Activated CD4-positive, alpha-beta memory T cell treated with anti-CD3 and anti-CD28 coated beads for 36 hours (primary cell): Measurements from ENCODE around the gene DDX60. TPM values are rescaled to one million over a fixed set of nuclear protein-coding genes. Genes with fewer than 3 reads are reported as not detected.
"Not testable (repeated sequence)": the region's sequence is repeated elsewhere in the genome, so short reads cannot be mapped to it uniquely, and the experiment has no call there.

ENCODE experiments used
- CTCF ChIA-PET: fragments of 350-600 bp; sonication (Branson Sonifier 250); formaldehyde crosslinking; loops from one replicate; lab custom pipeline; 2021; ENCODE audit warnings: antibody characterized with exemption, inconsistent platforms; lab: Charles Lee
- POLR2A ChIA-PET: fragments of 350-600 bp; sonication (Branson Sonifier 250); formaldehyde crosslinking; loops from one replicate; lab custom pipeline; 2021; ENCODE audit warnings: antibody characterized with exemption; lab: Charles Lee
- DNase-seq: peaks from one replicate; pipeline ENCODE4 v3.0.0-alpha.2; 2020
- H3K27ac Mint-ChIP-seq: one replicate; pipeline ENCODE4 v1.8.0; 2021; ENCODE audit warnings: mixed read lengths
- H3K27me3 Mint-ChIP-seq: one replicate; pipeline ENCODE4 v1.8.0; 2021; ENCODE audit warnings: mixed read lengths
- H3K36me3 Mint-ChIP-seq: one replicate; pipeline ENCODE4 v1.8.0; 2021; ENCODE audit warnings: mixed read lengths
- H3K4me1 Mint-ChIP-seq: one replicate; pipeline ENCODE4 v1.8.0; 2021; ENCODE audit warnings: low read depth, mixed read lengths
- H3K4me3 Mint-ChIP-seq: one replicate; pipeline ENCODE4 v1.8.0; 2021; ENCODE audit warnings: mild to moderate bottlenecking, mixed read lengths
- H3K9me3 Mint-ChIP-seq: one replicate; pipeline ENCODE4 v1.8.0; 2021; ENCODE audit warnings: mixed read lengths
- intact Hi-C: fragments of 100-400 bp; cut with micrococcal nuclease; formaldehyde crosslinking; loops from one replicate; pipeline ENCODE4 v1.15.1; 2023
- total RNA-seq, 2 experiments: library from RNA; stranded (reverse); gene quantifications; one replicate each; pipeline ENCODE4 v1.2.3, GENCODE V29; 2021

The DDX60 gene
- total RNA-seq, 2 experiments from 2014 or later, result 24.1 to 28.9 TPM

DNA sequence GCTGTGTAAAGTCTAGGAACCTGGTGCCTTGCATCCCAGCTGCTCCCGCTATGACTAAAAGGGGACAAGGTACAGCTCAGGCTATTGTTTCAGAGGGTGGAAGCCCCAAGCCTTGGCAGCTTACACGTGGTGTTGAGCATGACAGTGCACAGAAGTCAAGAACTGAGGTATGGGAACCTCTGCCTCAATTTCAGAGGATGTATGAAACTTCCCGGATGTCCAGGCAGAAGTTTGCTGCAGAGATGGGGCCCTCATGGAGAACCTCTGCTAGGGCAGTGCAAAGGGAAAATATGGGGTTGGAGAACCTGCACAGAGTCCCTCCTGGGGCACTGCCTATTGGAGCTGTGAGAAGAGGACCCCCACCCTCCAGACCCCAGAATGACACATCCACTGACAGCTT lies 76.6 kb downstream of the DDX60 start:
- Mint-ChIP-seq H3K27ac (no peak overlapping the region), H3K4me1 (no peaks in the 10 kb centered on the region), H3K36me3 (peaks cover 62% of the 10 kb centered on the region), H3K9me3 (peaks cover 27% of the 10 kb centered on the region), H3K27me3 (no peaks in the 10 kb centered on the region), H3K4me3 (no peak overlapping the region)
- intact Hi-C loops, result no loop called here
- ChIA-PET POLR2A (no interaction called here), CTCF (no interaction called here)
- no peak for DNase-seq

- Mint-ChIP-seq H3K36me3 (peaks cover 58% of the 10 kb centered on the region), H3K27me3 (no peaks in the 10 kb centered on the region), H3K4me1 (no peaks in the 10 kb centered on the region), H3K9me3 (peaks cover 27% of the 10 kb centered on the region), H3K27ac (no peak overlapping the region), H3K4me3 (no peak overlapping the region)
- intact Hi-C loops, result no loop called here
- ChIA-PET POLR2A (no interaction called here), CTCF (no interaction called here)
- no peak for DNase-seq
Measured at GRCh38 chr4:168240821-168241220, 77.7 kb downstream of the DDX60 start.

- POLR2A ChIA-PET, result no interaction called here
- no peak overlapping the region for H3K27ac Mint-ChIP-seq
- H3K9me3 Mint-ChIP-seq, result peaks cover 5% of the 10 kb centered on the region
- no peaks in the 10 kb centered on the region for H3K27me3 Mint-ChIP-seq
- CTCF ChIA-PET, result no interaction called here
- no peak overlapping the region for H3K4me3 Mint-ChIP-seq
- peaks cover 4% of the 10 kb centered on the region for H3K4me1 Mint-ChIP-seq
- no peak for DNase-seq
- H3K36me3 Mint-ChIP-seq, result peaks cover 57% of the 10 kb centered on the region
- intact Hi-C loops, result no loop called here
Measured at GRCh38 chr4:168221301-168221700, 97.3 kb downstream of the DDX60 start.

GRCh38 chr4:168220893-168221292 lies 97.7 kb downstream of the DDX60 start:
- peaks cover 5% of the 10 kb centered on the region for H3K9me3 Mint-ChIP-seq
- CTCF ChIA-PET, result no interaction called here
- peaks cover 4% of the 10 kb centered on the region for H3K4me1 Mint-ChIP-seq
- intact Hi-C loops, result no loop called here
- no peak overlapping the region for H3K4me3 Mint-ChIP-seq
- H3K27me3 Mint-ChIP-seq, result no peaks in the 10 kb centered on the region
- no peak for DNase-seq
- POLR2A ChIA-PET, result no interaction called here
- peaks cover 60% of the 10 kb centered on the region for H3K36me3 Mint-ChIP-seq
- no peak overlapping the region for H3K27ac Mint-ChIP-seq

- no peaks in the 10 kb centered on the region for H3K27me3 Mint-ChIP-seq
- H3K36me3 Mint-ChIP-seq, result peaks cover 73% of the 10 kb centered on the region
- no peak for DNase-seq
- intact Hi-C loops, result no loop called here
- CTCF ChIA-PET, result interaction anchor here (0.7 kb wide), 1 partner anchor 792 kb away, joined by 4 read pairs; no protein-coding TSS in a partner anchor
- peaks cover 22% of the 10 kb centered on the region for H3K9me3 Mint-ChIP-seq
- peaks cover 4% of the 10 kb centered on the region for H3K4me1 Mint-ChIP-seq
- H3K4me3 Mint-ChIP-seq, result no peak overlapping the region
- POLR2A ChIA-PET, result no interaction called here
- H3K27ac Mint-ChIP-seq, result no peak overlapping the region
Measured at GRCh38 chr4:168218645-168219044, 99.9 kb downstream of the DDX60 start.

GRCh38 chr4:168213511-168213910 lies 105.0 kb downstream of the DDX60 start:
- POLR2A ChIA-PET, H3K27me3 Mint-ChIP-seq, H3K27ac Mint-ChIP-seq, H3K4me3 Mint-ChIP-seq, H3K4me1 Mint-ChIP-seq, CTCF ChIA-PET, DNase-seq, intact Hi-C loops: not testable (repeated sequence)
- peaks cover 50% of the 10 kb centered on the region for H3K36me3 Mint-ChIP-seq
- H3K9me3 Mint-ChIP-seq, result peaks cover 31% of the 10 kb centered on the region

DNA sequence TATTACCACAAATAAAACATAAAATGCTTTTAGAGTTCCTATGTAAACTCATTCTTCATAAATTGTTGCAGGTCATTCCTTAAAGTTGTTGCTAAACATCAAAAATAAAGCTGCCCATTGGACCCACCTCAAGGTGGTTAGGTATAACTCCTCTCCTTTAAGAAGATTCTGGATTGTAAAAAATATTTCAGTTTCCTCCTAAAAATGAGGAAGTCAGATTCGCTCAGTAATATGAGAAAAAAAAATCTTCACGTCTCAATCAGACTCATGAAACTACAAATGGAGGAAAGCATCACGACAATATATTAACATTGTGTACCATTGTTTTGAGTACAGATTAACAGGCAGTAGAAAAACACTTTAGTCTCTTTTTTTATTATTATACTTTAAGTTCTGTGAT lies 105.9 kb downstream of the DDX60 start:
- H3K27me3 Mint-ChIP-seq, result no peaks in the 10 kb centered on the region
- H3K4me1 Mint-ChIP-seq, result no peaks in the 10 kb centered on the region
- H3K27ac Mint-ChIP-seq, result no peak overlapping the region
- intact Hi-C loops, result no loop called here
- H3K9me3 Mint-ChIP-seq, result peaks cover 31% of the 10 kb centered on the region
- POLR2A ChIA-PET, result no interaction called here
- H3K36me3 Mint-ChIP-seq, result peaks cover 42% of the 10 kb centered on the region
- no peak overlapping the region for H3K4me3 Mint-ChIP-seq
- CTCF ChIA-PET, result no interaction called here
- DNase-seq, result no peak

- ChIA-PET CTCF (no interaction called here), POLR2A (no interaction called here)
- H3K9me3 Mint-ChIP-seq, result peaks cover 31% of the 10 kb centered on the region
- no peaks in the 10 kb centered on the region for H3K4me1 Mint-ChIP-seq
- DNase-seq, result no peak
- H3K27ac Mint-ChIP-seq, result no peak overlapping the region
- no peak overlapping the region for H3K4me3 Mint-ChIP-seq
- H3K27me3 Mint-ChIP-seq, result no peaks in the 10 kb centered on the region
- H3K36me3 Mint-ChIP-seq, result peaks cover 12% of the 10 kb centered on the region
- intact Hi-C loops, result no loop called here
Measured at GRCh38 chr4:168208957-168209614, 109.5 kb downstream of the DDX60 start.

DNA sequence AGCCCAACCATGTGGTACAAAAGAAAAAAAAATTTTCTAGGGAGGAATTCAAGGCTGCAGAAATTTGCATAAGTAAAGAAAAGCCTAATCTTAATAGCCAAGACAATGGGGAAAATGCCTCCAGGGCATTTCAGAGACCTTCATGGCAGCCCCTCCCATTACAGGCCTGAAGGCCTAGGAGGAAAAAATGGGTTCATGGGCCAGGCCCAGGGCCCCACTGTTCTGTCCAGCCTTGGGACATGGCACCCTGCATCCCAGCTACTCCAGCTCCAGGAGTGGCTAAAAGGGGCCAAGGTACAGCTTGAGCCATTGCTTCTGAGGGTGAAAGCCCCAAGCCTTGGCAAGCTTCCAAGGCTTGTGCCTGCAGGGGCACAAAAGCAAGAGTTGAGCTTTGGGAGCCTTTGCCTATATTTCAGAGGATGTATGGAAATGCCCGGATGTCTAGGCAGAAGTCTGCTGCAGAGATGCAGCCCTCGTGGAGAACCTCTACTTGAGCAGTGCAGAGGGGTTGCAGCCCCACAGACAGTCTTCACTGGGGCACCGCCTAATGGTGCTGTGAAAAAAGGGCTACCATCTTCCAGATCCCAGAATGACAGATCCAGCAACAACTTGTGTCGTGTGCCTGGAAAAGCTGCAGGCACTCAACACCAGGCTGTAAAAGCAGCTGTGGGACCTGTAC lies 115.2 kb downstream of the DDX60 start:
- H3K36me3 Mint-ChIP-seq, result peaks cover 8% of the 10 kb centered on the region
- no peaks in the 10 kb centered on the region for H3K4me1 Mint-ChIP-seq
- no peaks in the 10 kb centered on the region for H3K27me3 Mint-ChIP-seq
- ChIA-PET CTCF (no interaction called here), POLR2A (no interaction called here)
- H3K9me3 Mint-ChIP-seq, result peaks cover 38% of the 10 kb centered on the region
- no peak overlapping the region for H3K27ac Mint-ChIP-seq
- intact Hi-C loops, result no loop called here
- DNase-seq, result no peak
- H3K4me3 Mint-ChIP-seq, result no peak overlapping the region

- no peaks in the 10 kb centered on the region for H3K4me1 Mint-ChIP-seq
- no peaks in the 10 kb centered on the region for H3K27me3 Mint-ChIP-seq
- CTCF ChIA-PET, result no interaction called here
- intact Hi-C loops, result no loop called here
- H3K4me3 Mint-ChIP-seq, result no peak overlapping the region
- POLR2A ChIA-PET, result no interaction called here
- peaks cover 8% of the 10 kb centered on the region for H3K36me3 Mint-ChIP-seq
- H3K9me3 Mint-ChIP-seq, result peaks cover 35% of the 10 kb centered on the region
- no peak overlapping the region for H3K27ac Mint-ChIP-seq
- DNase-seq, result no peak
Measured at GRCh38 chr4:168200685-168201084, 117.9 kb downstream of the DDX60 start.

DNA sequence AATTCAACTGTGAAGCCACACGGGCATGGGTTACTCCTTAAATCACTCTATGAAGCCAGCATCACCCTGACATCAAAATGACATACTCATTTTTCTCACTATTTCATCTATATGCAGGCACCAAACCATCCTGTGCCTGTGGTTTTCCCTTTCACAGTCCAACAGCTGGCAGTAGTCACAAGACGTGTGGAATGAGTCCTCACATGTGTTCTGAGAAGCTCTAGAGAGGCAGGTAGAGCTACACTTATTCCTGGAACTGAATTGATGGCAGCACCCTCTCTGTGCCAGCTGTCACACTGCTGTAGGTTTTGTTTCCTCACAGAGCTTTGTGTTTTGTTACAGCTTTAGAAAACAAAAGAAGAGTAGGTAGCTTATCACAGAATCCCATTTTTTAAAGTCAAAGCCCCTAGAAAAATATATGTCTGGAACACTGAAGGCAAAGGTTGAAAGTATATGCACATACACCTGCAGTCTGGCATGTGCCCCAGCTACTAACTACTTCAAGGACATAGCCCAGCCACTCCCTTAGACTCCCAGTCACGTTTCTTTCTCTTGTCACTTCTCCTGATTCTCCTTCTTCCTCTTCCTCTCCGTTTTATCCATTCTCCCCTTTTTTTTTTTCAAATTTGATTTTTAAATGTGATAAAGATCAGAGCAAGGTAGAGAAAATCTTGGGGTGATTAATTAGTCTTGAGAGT lies 119.1 kb downstream of the DDX60 start:
- Mint-ChIP-seq H3K9me3 (peaks cover 24% of the 10 kb centered on the region), H3K27ac (no peak overlapping the region), H3K4me1 (no peaks in the 10 kb centered on the region), H3K27me3 (no peaks in the 10 kb centered on the region), H3K4me3 (no peak overlapping the region), H3K36me3 (peaks cover 7% of the 10 kb centered on the region)
- intact Hi-C loops, result no loop called here
- CTCF ChIA-PET, result interaction anchor here (0.6 kb wide), 1 partner anchor 59 kb away, joined by 3 read pairs; no protein-coding TSS in a partner anchor
- peak; percentile 24 for DNase-seq
- POLR2A ChIA-PET, result no interaction called here

- no peak overlapping the region for H3K4me3 Mint-ChIP-seq
- H3K27ac Mint-ChIP-seq, result no peak overlapping the region
- no peaks in the 10 kb centered on the region for H3K27me3 Mint-ChIP-seq
- intact Hi-C loops, result no loop called here
- H3K36me3 Mint-ChIP-seq, result peaks cover 4% of the 10 kb centered on the region
- no peaks in the 10 kb centered on the region for H3K4me1 Mint-ChIP-seq
- CTCF ChIA-PET, result no interaction called here
- POLR2A ChIA-PET, result no interaction called here
- H3K9me3 Mint-ChIP-seq, result peaks cover 11% of the 10 kb centered on the region
- no peak for DNase-seq
Measured at GRCh38 chr4:168197926-168198325, 120.6 kb downstream of the DDX60 start.
